ENCODE data around the gene CBX8. TPM values are rescaled to one million over a fixed set of nuclear protein-coding genes. Genes with fewer than 3 reads are reported as not detected.
A peak's percentile ranks its signal among the peaks of the same experiment; 100 is the strongest.

The CBX8 gene
- total RNA-seq, 2 experiments from 2014 or later = 4.9 to 5.5 TPM

DNA sequence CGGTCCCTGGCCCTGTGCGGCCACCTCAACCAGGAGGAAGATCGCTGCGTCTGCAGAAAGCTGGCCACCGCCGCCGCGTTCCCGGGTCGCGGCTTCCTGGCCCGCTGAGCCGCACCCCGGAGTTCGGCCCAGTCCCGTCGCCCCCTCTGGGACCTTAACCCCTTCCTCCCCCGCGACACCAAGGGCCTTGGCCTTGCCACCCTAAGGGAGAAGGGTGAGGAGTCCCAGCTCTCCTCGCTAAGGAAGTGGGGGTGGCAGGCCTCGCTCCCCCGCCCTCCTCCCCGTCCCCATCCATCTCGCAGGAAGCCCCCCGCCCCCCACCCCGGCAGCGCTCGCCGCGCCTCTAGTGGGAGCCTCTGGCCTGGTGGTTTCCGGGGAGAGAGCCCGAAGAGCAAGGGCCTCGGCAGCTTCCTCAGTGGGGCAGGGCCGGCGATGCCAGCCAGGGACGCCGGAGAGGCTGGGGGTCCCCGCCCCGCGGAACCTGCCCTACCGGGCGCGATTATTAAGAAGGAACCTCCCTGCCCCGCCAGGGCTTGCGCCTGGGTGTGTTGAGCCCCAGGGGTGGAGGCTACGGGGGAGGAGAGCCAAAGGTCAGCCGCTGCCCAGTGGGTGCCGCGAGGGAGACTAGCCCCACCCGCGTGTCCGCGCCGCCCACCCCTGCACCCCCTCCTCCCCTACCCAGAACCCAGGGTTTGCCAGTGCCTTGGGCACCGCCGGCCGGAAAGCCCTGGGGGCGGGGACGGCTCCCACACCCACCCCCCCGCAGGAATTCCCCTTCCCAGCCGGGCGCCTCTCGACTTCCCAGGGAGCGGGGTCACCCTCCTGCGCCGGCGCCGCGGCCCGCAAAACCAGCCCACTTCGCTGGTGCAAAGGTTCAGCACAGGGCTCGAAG, 35.6 kb upstream of the CBX8 start:
- Mint-ChIP-seq H3K4me1 (peaks cover 30% of the 10 kb centered on the region), H3K4me3 (peak overlapping the region; percentile 51), H3K36me3 (peaks cover 9% of the 10 kb centered on the region), H3K27ac (no peak overlapping the region), H3K9me3 (no peaks in the 10 kb centered on the region), H3K27me3 (peaks cover 7% of the 10 kb centered on the region)
- POLR2A ChIA-PET = interaction anchor here (0.7 kb wide), 1 partner anchor 33 kb away, joined by 5 read pairs; no protein-coding TSS in a partner anchor
- ATAC-seq (ENCODE audit: low read depth) (no peak), DNase-seq (no peak)

- Mint-ChIP-seq H3K27ac (no peak overlapping the region), H3K9me3 (no peaks in the 10 kb centered on the region), H3K27me3 (peaks cover 8% of the 10 kb centered on the region), H3K4me1 (peaks cover 30% of the 10 kb centered on the region), H3K36me3 (peaks cover 9% of the 10 kb centered on the region), H3K4me3 (no peak overlapping the region)
- POLR2A ChIA-PET = interaction anchor here (1.5 to 3.5 kb wide), 2 partner anchors 8 to 35 kb away, joined by 6 to 19 read pairs; partner anchors contain the start of genes CBX4 and CBX8
- no peak for ATAC-seq (ENCODE audit: low read depth)
- DNase-seq = no peak
Observed at GRCh38 chr17:79831265-79832217, 34.7 kb upstream of the CBX8 start.

- H3K9me3 Mint-ChIP-seq = no peaks in the 10 kb centered on the region
- POLR2A ChIA-PET = interaction anchor here (1.5 to 3.5 kb wide), 2 partner anchors 8 to 34 kb away, joined by 6 to 19 read pairs; partner anchors contain the start of genes CBX4 and CBX8
- no peak for DNase-seq
- H3K4me1 Mint-ChIP-seq = peaks cover 36% of the 10 kb centered on the region
- peaks cover 9% of the 10 kb centered on the region for H3K36me3 Mint-ChIP-seq
- H3K27me3 Mint-ChIP-seq = peaks cover 8% of the 10 kb centered on the region
- ATAC-seq (ENCODE audit: low read depth) = no peak
- H3K27ac Mint-ChIP-seq = no peak overlapping the region
- H3K4me3 Mint-ChIP-seq = no peak overlapping the region
Observed at GRCh38 chr17:79830763-79831264, 33.9 kb upstream of the CBX8 start.

- POLR2A ChIA-PET = interaction anchor here (1.5 to 3.5 kb wide), 2 partner anchors 9 to 33 kb away, joined by 6 to 19 read pairs; partner anchors contain the start of genes CBX4 and CBX8
- Mint-ChIP-seq H3K9me3 (no peaks in the 10 kb centered on the region), H3K27ac (no peak overlapping the region), H3K36me3 (peaks cover 9% of the 10 kb centered on the region), H3K4me1 (peaks cover 41% of the 10 kb centered on the region), H3K27me3 (peaks cover 10% of the 10 kb centered on the region), H3K4me3 (no peak overlapping the region)
- no peak for DNase-seq
- ATAC-seq (ENCODE audit: low read depth) = no peak
Observed at GRCh38 chr17:79830303-79830702, 33.4 kb upstream of the CBX8 start.

- H3K27ac Mint-ChIP-seq = no peak overlapping the region
- ATAC-seq (ENCODE audit: low read depth) = no peak
- H3K4me1 Mint-ChIP-seq = peaks cover 43% of the 10 kb centered on the region
- H3K27me3 Mint-ChIP-seq = peaks cover 13% of the 10 kb centered on the region
- POLR2A ChIA-PET = interaction anchor here (3.5 kb wide), 1 partner anchor 10 kb away, joined by 19 read pairs; the partner anchor contains the start of gene CBX4
- H3K4me3 Mint-ChIP-seq = no peak overlapping the region
- DNase-seq = no peak
- peaks cover 4% of the 10 kb centered on the region for H3K36me3 Mint-ChIP-seq
- H3K9me3 Mint-ChIP-seq = no peaks in the 10 kb centered on the region
Observed at GRCh38 chr17:79829457-79829856, 32.6 kb upstream of the CBX8 start.

DNA sequence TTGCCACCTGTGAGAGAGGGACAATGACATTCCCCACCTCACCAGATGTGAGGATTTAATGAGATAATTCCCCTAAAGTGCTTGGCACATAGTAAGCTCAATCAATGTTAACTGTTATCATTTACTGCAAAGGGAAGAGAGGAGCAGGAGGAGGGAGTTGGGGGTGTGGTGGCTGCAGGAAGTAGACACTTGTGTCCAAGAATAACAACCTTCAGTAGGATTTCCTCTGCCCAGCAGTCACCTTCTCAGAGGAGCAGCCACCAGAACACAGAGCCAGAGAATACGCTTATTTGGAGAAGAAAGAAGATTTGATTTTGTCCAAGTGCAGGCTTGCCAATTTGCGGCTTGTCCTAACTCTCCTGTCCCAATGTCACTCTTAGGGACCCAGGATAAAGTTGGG, 32.1 kb upstream of the CBX8 start:
- Mint-ChIP-seq H3K27me3 (peaks cover 15% of the 10 kb centered on the region), H3K27ac (no peak overlapping the region), H3K36me3 (peaks cover 4% of the 10 kb centered on the region), H3K9me3 (no peaks in the 10 kb centered on the region), H3K4me3 (no peak overlapping the region), H3K4me1 (peaks cover 45% of the 10 kb centered on the region)
- no peak for DNase-seq
- POLR2A ChIA-PET = interaction anchor here (1.6 to 3.5 kb wide), 2 partner anchors 8 to 10 kb away, joined by 10 to 19 read pairs; partner anchors contain the start of gene CBX4
- no peak for ATAC-seq (ENCODE audit: low read depth)

- Mint-ChIP-seq H3K4me3 (peak overlapping the region; percentile 48), H3K36me3 (no peaks in the 10 kb centered on the region), H3K9me3 (no peaks in the 10 kb centered on the region), H3K27ac (no peak overlapping the region), H3K27me3 (peaks cover 25% of the 10 kb centered on the region), H3K4me1 (peaks cover 40% of the 10 kb centered on the region)
- no peak for ATAC-seq (ENCODE audit: low read depth)
- POLR2A ChIA-PET = no interaction called here
- no peak for DNase-seq
Observed at GRCh38 chr17:79826841-79827578, 30.1 kb upstream of the CBX8 start.

DNA sequence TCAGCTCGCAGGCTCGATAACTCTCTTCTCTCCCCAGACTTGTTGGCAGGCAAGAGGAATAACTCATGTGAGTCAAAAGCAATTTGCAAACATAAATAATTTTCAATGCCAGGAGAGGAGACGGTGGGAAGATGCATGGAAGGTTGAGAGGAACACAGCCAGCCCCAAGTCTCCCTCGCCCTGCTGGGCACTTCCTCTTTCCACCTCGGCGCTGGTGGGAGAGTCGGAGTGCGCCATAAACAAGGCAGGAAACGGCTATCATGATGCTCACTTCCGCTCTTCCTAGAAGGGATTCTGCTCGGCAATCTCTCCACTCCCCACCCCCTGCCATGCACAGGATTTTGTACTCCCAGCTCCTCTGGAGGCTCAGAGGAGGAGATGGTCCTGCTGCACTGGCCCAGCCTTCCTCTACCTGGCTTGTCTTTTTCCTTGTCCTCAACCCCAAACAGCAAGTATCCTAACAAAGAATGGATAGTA, 29.4 kb upstream of the CBX8 start:
- Mint-ChIP-seq H3K9me3 (no peaks in the 10 kb centered on the region), H3K4me3 (peak overlapping the region; percentile 48), H3K27ac (no peak overlapping the region), H3K4me1 (peaks cover 39% of the 10 kb centered on the region), H3K36me3 (no peaks in the 10 kb centered on the region), H3K27me3 (peaks cover 28% of the 10 kb centered on the region)
- POLR2A ChIA-PET = interaction anchor here (1.3 kb wide), 1 partner anchor 13 kb away, joined by 5 read pairs; the partner anchor contains the start of gene CBX4
- peak; percentile 30 for ATAC-seq (ENCODE audit: low read depth)
- no peak for DNase-seq

DNA sequence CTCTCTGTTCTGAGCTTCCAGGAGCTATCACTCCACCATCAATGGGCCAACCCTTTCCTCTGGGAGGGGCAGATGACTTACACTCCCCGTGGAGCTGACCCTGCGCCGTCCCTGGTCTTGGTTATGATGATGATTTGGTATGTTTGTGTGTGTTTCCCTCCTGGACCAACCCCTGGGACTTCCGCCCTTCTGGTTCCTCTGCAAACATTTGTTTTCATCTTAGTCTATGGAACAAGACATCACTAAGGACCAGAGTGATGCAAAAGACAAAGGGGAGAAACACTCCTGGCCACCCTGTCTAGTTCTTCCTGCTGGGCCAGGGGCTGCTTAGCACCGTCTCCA, 28.7 kb upstream of the CBX8 start:
- H3K36me3 Mint-ChIP-seq = no peaks in the 10 kb centered on the region
- no peak for ATAC-seq (ENCODE audit: low read depth)
- DNase-seq = no peak
- no peak overlapping the region for H3K27ac Mint-ChIP-seq
- H3K4me3 Mint-ChIP-seq = no peak overlapping the region
- peaks cover 39% of the 10 kb centered on the region for H3K4me1 Mint-ChIP-seq
- H3K9me3 Mint-ChIP-seq = no peaks in the 10 kb centered on the region
- peaks cover 35% of the 10 kb centered on the region for H3K27me3 Mint-ChIP-seq
- POLR2A ChIA-PET = interaction anchor here (1.3 kb wide), 2 partner anchors 10 to 13 kb away, joined by 3 to 5 read pairs; partner anchors contain the start of gene CBX4

GRCh38 chr17:79824893-79825579, 28.2 kb upstream of the CBX8 start:
- DNase-seq (no peak), ATAC-seq (ENCODE audit: low read depth) (no peak)
- peaks cover 39% of the 10 kb centered on the region for H3K4me1 Mint-ChIP-seq
- no peaks in the 10 kb centered on the region for H3K9me3 Mint-ChIP-seq
- no peaks in the 10 kb centered on the region for H3K36me3 Mint-ChIP-seq
- peaks cover 40% of the 10 kb centered on the region for H3K27me3 Mint-ChIP-seq
- no peak overlapping the region for H3K4me3 Mint-ChIP-seq
- H3K27ac Mint-ChIP-seq = no peak overlapping the region
- POLR2A ChIA-PET = interaction anchor here (1.2 to 1.6 kb wide), 4 partner anchors 10 to 20 kb away, joined by 3 to 7 read pairs (median 4); partner anchors contain the start of gene CBX4

DNA sequence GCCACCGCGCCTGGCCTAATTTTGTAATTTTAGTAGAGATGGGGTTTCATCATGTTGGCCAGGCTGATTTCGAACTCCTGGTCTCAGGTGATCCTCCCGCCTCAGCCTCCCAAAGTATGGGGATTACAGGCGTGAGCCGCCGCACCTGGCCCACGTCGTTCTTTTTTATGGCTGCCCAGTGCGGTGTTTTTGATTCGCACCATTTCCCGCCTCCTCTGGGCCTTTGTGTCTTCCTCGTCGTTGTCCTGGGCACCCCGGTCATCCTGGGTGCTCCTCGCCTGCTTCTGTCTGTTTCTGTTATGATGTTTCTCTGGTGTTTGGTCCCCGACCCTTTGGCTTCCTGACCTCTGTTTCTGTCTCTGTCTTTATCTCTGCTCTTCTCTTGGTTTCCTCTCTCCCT, 27.4 kb upstream of the CBX8 start:
- peaks cover 36% of the 10 kb centered on the region for H3K4me1 Mint-ChIP-seq
- POLR2A ChIA-PET = interaction anchor here (1.2 to 1.6 kb wide), 3 partner anchors 11 to 19 kb away, joined by 3 to 7 read pairs (median 3); partner anchors contain the start of gene CBX4
- H3K36me3 Mint-ChIP-seq = no peaks in the 10 kb centered on the region
- DNase-seq (no peak), ATAC-seq (ENCODE audit: low read depth) (no peak)
- H3K27ac Mint-ChIP-seq = peak overlapping the region; percentile 23
- no peak overlapping the region for H3K4me3 Mint-ChIP-seq
- H3K27me3 Mint-ChIP-seq = peaks cover 42% of the 10 kb centered on the region
- no peaks in the 10 kb centered on the region for H3K9me3 Mint-ChIP-seq
